ENCODE results near the gene PINK1. TPM values are rescaled to one million over a fixed set of nuclear protein-coding genes. Genes with fewer than 3 reads are reported as not detected.
"Not testable (repeated sequence)": the region's sequence is repeated elsewhere in the genome, so short reads cannot be mapped to it uniquely, and the experiment has no call there.

PINK1 gene
- total RNA-seq, 1 donor from 2014 or later = 44.3 TPM

DNA sequence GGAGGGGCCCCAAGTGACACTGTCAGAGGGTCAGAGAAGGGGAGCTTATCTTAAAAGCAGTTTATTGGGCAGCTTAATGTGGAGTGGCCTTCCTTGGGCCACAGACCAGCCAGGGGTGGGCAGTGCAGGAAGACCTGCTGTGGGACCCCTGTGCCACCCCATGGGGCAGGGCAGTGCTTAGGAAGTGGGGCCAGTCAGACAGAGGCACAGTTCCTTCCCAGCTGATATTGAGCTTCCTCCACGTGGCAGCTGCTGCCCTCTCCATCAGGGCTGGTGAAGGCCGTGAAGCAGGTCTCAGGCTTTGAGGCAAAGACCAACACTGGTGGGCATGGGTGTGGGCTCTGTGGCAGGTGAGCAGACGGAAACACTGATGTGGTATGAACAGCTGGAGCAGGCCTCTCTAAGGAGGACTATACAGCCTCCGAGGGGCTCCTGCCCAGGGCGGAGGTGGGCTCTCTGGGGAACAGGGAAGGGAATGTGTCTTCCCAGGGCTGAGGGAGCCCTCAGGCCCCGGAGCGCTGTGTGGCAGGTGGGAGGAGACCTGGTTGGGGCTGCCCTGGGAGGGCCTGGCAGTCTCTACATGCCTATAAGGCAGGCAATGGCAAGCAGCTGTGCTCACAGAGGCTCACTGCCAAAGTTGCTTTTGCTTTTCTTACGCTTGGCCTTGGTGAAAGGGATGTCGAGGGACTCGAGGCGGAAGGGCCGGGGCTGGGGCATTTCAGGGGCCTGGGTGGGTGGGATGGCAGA lies 30.9 kb downstream of the PINK1 start:
- TF ChIP-seq, protein P1, sequence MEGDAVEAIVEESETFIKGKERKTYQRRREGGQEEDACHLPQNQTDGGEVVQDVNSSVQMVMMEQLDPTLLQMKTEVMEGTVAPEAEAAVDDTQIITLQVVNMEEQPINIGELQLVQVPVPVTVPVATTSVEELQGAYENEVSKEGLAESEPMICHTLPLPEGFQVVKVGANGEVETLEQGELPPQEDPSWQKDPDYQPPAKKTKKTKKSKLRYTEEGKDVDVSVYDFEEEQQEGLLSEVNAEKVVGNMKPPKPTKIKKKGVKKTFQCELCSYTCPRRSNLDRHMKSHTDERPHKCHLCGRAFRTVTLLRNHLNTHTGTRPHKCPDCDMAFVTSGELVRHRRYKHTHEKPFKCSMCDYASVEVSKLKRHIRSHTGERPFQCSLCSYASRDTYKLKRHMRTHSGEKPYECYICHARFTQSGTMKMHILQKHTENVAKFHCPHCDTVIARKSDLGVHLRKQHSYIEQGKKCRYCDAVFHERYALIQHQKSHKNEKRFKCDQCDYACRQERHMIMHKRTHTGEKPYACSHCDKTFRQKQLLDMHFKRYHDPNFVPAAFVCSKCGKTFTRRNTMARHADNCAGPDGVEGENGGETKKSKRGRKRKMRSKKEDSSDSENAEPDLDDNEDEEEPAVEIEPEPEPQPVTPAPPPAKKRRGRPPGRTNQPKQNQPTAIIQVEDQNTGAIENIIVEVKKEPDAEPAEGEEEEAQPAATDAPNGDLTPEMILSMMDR (conservative IDR thresholded peaks at IDR 0.05; ENCODE audit: low read depth, low read length) = no peak
- H3K4me3 ChIP-seq (ENCODE audit: low read depth, low read length) = no peak overlapping the region
- DNase-seq (ENCODE audit: low read depth) = no peak

DNA sequence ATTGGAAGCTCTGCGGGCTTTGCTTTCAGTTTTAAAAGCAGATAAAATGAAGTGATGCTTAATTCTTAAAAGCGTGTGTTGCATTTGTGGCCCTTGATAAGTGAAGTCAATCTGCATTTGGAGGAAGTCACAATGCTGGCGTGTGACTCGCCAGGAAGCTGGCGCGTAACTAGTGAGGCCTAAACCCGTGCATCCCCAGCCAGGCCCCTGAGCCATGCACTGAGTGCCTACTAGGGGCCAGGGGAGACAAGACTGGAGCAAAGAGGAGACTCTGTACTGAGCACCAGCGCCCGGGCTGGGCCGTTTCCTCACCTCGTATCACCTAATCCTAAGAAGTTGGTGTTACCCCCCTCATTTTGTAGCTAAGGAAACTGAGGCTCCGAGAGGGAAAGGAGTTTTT lies 32.5 kb downstream of the PINK1 start:
- DNase-seq (ENCODE audit: low read depth) = no peak
- TF ChIP-seq, protein P1 (conservative IDR thresholded peaks at IDR 0.05; ENCODE audit: low read depth, low read length) = no peak
- H3K4me3 ChIP-seq (ENCODE audit: low read depth, low read length) = no peak overlapping the region

DNA sequence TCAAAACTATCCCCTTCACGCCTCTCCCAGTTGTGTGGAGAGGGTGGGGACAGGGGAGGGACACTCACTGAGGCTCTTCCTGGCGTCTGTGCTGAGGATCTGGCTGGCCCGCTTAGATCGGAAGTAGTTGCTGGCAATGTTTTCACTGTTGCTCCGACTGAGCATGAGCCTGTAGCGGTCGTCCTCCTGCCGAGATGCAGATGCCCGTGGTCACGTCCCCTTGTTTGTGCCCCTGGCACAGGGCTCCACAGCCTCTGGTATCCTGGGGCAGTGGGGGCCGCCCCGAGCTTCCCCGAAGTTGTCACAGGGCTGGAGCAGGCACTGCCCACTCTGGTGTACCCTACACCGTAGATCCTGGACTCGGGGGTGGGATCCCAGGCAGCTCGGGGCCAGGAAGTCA lies 32.9 kb downstream of the PINK1 start:
- TF ChIP-seq, protein P1 (conservative IDR thresholded peaks at IDR 0.05; ENCODE audit: low read depth, low read length) = no peak
- DNase-seq (ENCODE audit: low read depth) = no peak
- no peak overlapping the region for H3K4me3 ChIP-seq (ENCODE audit: low read depth, low read length)

DNA sequence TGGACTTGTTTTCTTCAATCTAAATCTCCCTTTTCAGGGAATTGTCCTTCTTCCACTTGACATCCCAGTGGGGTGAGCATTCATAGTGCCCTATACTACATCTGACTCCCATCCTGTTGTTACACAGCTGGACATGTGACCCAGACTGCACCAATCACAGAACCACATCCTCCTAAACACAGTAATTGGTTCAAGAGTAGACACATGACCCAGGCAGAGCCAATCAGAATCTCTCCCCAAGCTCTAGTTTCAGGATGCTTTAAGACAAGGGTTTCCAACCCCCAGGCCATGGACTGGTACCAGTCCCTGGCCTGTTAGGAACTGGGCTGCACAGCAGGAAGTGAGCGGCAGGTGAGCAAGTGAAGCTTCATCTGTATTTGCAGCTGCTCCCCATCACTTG lies 33.5 kb downstream of the PINK1 start:
- TF ChIP-seq, protein P1 (conservative IDR thresholded peaks at IDR 0.05; ENCODE audit: low read depth, low read length) = no peak
- no peak for DNase-seq (ENCODE audit: low read depth)
- no peak overlapping the region for H3K4me3 ChIP-seq (ENCODE audit: low read depth, low read length)

DNA sequence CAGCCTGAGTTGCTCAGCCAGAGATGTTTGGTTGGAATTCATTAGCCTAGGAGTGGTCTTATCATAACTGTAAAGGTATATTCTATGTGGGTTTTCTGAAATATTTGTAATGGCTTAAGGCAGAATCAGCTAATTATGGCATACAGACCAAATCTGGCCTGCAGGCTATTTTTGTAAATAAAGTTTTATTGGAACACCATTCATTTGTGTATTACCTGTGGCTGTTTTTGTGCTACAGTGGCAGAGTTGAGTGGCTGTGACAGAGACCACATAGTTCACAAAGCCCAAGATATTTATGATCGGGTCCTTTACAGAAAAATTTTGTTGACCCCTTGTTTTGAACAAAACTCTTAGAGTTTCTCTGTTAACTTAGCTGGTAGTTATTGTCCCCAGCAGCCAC lies 35.3 kb downstream of the PINK1 start:
- TF ChIP-seq, protein P1 (conservative IDR thresholded peaks at IDR 0.05; ENCODE audit: low read depth, low read length) = no peak
- no peak overlapping the region for H3K4me3 ChIP-seq (ENCODE audit: low read depth, low read length)

DNA sequence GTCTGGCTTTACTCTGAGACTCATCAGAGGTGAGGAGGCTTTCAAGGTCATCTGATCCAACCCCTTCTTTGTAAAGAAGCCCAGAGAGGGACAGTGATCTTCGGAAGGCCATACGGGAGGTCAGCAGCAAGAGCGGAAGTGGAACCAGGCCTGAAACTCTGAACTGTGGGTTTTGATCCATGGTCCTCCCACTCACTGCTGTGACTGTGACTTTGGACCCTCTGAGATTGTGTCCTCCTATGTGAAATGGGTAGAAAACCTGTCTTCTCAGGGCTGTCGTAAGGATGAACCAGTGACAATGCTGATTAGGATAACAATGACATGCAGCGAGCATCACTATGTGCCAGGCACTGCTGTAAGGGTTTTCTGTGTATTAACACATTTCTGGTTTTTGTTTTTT lies 37.7 kb downstream of the PINK1 start:
- DNase-seq (ENCODE audit: low read depth) = no peak
- TF ChIP-seq, protein P1 (conservative IDR thresholded peaks at IDR 0.05; ENCODE audit: low read depth, low read length) = no peak
- no peak overlapping the region for H3K4me3 ChIP-seq (ENCODE audit: low read depth, low read length)

More for the DNA sequence above, 35.3 kb downstream of the PINK1 start:
- DNase-seq (ENCODE audit: low read depth) = no peak

DNA sequence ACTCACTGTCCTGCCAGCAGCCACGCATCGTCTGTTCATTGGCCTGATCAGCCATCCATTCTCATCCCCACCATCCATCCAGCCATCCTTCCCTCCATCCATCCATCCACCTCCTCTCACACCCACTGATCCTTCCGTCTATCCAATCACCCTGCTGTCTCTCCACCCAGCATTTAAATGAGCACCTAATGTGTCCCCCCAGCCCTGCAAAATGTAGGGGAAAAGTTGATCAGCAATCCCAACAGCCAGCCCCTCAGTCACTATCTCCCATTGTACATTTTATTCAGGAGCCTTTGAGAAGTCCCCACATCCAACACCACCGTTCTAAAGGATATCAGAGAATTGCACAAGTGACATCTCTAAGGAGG lies 39.0 kb downstream of the PINK1 start:
- TF ChIP-seq, protein P1 (conservative IDR thresholded peaks at IDR 0.05; ENCODE audit: low read depth, low read length) = no peak
- no peak overlapping the region for H3K4me3 ChIP-seq (ENCODE audit: low read depth, low read length)
- DNase-seq (ENCODE audit: low read depth) = no peak

DNA sequence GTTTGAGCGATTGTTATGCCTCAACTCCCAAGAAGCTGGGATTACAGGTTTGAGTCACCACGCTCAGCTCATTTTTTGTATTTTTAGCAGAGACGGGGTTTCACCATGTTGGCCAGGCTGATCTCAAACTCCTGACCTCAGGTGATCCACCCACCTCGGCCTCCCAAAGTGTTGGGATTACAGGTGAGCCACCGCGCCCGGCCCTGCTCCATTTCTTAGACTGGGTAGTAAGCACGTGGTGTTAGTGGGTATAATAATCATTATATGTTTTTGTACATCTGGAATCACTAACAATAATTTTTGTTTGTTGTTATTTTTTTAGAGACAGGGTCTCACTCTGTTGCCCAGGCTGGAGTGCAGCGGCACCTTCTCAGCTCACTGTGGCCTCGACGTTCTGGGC lies 40.4 kb downstream of the PINK1 start:
- not testable (repeated sequence) for DNase-seq (ENCODE audit: low read depth); H3K4me3 ChIP-seq (ENCODE audit: low read depth, low read length)
